Measurements from ENCODE around the gene OAF.
A peak's percentile ranks its signal among the peaks of the same experiment; 100 is the strongest.

Gene OAF

GRCh38 chr11:120198787-120199469, 11.9 kb upstream of the OAF start:
- no peak overlapping the region for H3K27ac ChIP-seq
- no peak for DNase-seq (ENCODE audit: low read depth, low spot score)

DNA sequence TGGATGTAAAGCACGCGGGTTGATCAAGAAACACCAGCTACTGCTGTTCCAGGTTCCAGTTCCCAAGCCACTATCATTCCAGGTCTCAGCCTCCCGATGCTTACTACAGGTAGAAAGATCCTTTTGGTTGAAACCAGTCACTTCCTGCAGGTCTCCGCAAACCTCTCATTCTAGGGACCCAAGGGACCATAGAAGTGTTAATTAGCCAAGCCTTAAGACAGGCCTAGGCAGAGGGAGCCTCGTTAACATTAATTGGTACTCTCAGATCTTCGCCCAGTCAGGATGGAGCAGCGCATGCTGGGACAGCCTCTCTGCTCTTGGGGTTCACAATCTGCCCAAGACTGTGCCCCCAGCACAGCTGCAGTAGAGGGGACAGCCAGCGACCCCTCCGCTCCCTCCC, 11.2 kb upstream of the OAF start:
- DNase-seq (ENCODE audit: low read depth, low spot score) = no peak
- no peak overlapping the region for H3K27ac ChIP-seq

- no peak overlapping the region for H3K27ac ChIP-seq
- DNase-seq (ENCODE audit: low read depth, low spot score) = no peak
These were observed 10.2 kb upstream of the OAF start for GRCh38 chr11:120200677-120201076.

DNA sequence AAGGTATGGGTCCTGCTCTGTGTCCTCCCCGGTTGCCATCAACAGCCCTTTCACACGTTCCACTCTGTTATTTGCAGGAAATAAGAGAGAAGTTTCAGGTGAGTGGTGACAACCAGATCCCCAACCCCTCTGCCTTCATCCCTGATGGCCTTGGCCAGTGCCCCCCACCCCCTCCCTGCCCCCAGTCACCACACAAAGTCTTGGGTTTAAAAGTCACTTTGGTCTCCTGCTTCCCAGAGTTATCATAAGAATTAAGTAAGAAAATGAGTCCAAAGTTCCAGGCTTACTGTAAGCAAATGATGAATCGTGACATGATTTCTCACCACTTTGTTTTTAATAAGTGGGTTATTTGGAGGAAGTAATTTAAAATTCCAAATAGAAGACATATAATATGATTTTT, 9.2 kb upstream of the OAF start:
- no peak overlapping the region for H3K27ac ChIP-seq
- no peak for DNase-seq (ENCODE audit: low read depth, low spot score)

- DNase-seq (ENCODE audit: low read depth, low spot score) = no peak
- no peak overlapping the region for H3K27ac ChIP-seq
These were observed 7.2 kb upstream of the OAF start for GRCh38 chr11:120203626-120204025.

GRCh38 chr11:120205596-120206161, 5.2 kb upstream of the OAF start:
- DNase-seq (ENCODE audit: low read depth, low spot score) = peak; percentile 43
- H3K27ac ChIP-seq = peak overlapping the region; percentile 19

DNA sequence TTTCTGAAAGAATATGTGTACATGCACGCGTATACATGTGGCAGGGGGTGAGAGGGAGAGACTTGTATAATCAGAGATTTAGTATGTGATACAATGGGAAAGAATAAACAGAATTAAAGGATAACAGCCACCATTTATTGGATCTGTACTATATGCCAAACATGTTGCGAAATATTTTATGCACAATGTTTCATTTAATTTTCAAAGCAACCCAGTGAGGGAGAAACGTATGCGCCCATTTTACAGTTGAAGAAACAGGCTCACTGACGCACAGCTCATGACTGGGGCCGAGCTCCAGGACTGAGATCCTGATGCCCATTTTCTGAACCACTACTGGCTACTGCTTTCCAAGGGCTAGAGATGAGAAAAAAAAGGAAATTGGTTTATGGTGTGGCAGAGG, 3.3 kb upstream of the OAF start:
- no peak overlapping the region for H3K27ac ChIP-seq
- DNase-seq (ENCODE audit: low read depth, low spot score) = no peak

DNA sequence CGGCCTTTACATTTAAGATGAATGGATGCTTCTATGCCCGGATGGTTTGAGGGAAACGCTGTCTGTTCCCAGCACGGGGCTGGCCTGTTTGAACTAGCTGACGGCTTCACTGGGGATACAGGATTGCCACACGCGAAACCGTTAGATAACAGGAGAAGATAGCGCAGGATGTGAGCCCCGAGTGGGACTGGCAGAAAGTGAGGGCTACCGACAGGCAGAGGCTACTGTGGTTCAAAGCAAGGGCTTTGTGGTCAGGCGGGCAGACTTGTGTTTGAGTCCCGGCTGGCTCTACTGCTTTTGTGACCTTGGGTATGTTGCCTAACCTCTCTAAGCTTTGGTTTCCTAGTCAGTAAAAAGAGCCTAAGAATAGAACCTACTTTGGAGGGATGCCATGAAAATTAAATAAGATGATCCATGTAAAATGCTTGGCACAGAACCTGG, 2.8 kb upstream of the OAF start:
- H3K27ac ChIP-seq = peak overlapping the region; percentile 36
- no peak for DNase-seq (ENCODE audit: low read depth, low spot score)

DNA sequence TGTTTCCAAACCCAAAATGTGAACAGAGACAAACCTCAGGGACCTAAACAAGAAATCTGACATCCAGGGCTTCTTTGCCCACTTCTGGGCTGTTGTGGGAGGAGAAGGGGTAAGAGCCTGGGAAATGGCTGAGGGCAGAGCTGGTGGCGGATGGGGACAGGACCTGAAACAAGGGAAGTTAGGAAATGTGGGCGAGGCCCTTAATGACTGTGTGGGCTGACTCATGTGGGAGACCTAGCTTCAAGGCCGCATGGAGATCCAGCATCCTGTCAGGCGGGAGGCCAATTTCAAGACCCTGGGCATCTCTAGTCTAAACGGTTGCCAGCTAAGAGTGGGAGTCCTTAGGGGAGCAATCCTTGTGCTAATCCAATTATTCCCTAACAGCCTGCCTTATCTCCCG, 2.1 kb upstream of the OAF start:
- peak overlapping the region; percentile 36 for H3K27ac ChIP-seq
- DNase-seq (ENCODE audit: low read depth, low spot score) = peak; percentile 59

GRCh38 chr11:120209746-120210625, 846 bp upstream of the OAF start:
- peak overlapping the region; percentile 46 for H3K27ac ChIP-seq

GRCh38 chr11:120211522-120212258, 858 bp downstream of the OAF start:
- peak overlapping the region; percentile 46 for H3K27ac ChIP-seq
- DNase-seq (ENCODE audit: low read depth, low spot score) = no peak

More at GRCh38 chr11:120209746-120210625, 846 bp upstream of the OAF start:
- DNase-seq (ENCODE audit: low read depth, low spot score) = no peak

GRCh38 chr11:120212259-120212878, 1.5 kb downstream of the OAF start:
- no peak for DNase-seq (ENCODE audit: low read depth, low spot score)
- H3K27ac ChIP-seq = no peak overlapping the region

- no peak for DNase-seq (ENCODE audit: low read depth, low spot score)
- H3K27ac ChIP-seq = no peak overlapping the region
These were observed 2.1 kb downstream of the OAF start for GRCh38 chr11:120212926-120213325.

- H3K27ac ChIP-seq = no peak overlapping the region
- DNase-seq (ENCODE audit: low read depth, low spot score) = no peak
These were observed 3.7 kb downstream of the OAF start for GRCh38 chr11:120214581-120214980.

DNA sequence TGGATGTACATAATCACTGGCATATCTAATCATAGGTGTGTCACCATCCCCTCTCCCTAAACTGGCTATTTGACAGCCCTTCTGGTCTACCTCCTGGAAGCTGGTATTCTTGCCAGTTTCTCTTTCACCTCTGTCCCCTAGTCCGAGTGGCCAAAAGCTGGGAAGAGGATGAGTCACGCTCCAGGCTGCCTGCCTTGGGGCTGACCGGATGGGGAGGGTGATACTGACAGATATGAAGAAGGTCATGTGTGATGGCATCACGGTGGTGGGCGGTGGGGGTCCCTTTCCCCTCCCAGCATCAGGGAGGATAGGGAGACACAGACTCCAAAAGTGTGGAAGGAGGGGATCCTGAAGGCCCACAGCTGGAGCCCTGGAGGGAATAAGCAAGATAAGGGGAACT, 4.8 kb downstream of the OAF start:
- DNase-seq (ENCODE audit: low read depth, low spot score) = no peak
- no peak overlapping the region for H3K27ac ChIP-seq

- no peak for DNase-seq (ENCODE audit: low read depth, low spot score)
These were observed 5.7 kb downstream of the OAF start for GRCh38 chr11:120216426-120217102.

GRCh38 chr11:120217526-120217925, 6.7 kb downstream of the OAF start:
- no peak overlapping the region for H3K27ac ChIP-seq

More at GRCh38 chr11:120216426-120217102, 5.7 kb downstream of the OAF start:
- no peak overlapping the region for H3K27ac ChIP-seq

DNA sequence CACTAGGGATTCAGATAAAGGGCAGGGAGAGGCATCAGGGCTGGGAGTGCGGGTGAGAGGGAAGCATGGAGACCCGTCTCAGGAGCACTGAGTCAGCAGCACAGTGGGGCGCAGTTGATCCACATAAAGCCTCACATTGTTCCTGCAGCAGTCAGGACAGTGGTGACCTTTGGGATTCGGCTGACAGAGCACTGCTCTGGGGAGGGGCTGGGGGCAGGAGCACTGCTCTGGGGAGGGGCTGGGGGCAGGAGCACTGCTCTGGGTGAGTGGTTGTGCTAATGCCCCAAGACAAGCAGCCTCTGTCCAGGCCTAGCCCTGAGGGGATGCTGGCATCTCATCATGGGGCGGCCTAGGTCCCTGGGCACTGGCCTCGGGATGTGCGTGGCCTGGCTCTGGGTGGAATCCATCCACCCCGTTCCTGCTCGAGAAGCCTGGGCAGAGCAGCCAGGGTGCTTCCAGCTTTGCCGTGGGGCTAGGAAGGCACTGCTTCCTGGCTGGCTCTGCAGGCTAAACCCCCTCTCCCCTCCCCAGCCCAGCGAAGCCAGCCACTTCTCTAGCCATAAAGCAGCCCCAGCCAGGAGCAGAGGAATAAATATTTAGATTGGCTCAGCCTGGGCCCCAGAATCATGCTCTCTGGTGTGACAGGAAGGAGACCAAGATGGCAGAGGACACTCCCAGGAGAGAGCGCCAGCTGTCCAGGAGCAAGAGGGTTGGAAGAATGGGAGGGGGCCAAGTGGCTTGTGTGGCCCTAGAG, 7.3 kb downstream of the OAF start:
- H3K27ac ChIP-seq = no peak overlapping the region
- DNase-seq (ENCODE audit: low read depth, low spot score) = no peak

More at GRCh38 chr11:120217526-120217925, 6.7 kb downstream of the OAF start:
- DNase-seq (ENCODE audit: low read depth, low spot score) = no peak

DNA sequence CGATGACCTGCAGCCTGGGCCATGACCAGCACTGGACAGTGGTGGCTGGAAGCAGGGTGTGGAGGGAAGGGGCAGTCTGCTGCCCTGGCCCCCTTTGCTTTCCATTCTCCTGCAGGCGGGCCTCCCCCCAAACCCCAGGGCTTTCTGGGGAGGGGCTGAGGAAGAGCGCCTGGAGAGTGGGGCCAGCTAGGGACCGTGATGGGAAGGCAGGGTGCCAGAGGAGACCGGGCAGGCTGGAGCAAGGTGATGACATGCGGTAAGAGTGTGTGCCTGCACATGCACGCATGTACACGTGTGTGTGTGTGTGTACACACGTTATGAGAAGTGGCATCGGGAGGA, 7.8 kb downstream of the OAF start:
- DNase-seq (ENCODE audit: low read depth, low spot score) = no peak
- no peak overlapping the region for H3K27ac ChIP-seq
